GM04503 (cell line): ENCODE measurements around the gene HTRA1.

Experiments
- DNase-seq: peaks from one replicate; pipeline ENCODE4 v3.0.0-alpha.2; 2012; ENCODE audit warnings: low read depth

Gene HTRA1

DNA sequence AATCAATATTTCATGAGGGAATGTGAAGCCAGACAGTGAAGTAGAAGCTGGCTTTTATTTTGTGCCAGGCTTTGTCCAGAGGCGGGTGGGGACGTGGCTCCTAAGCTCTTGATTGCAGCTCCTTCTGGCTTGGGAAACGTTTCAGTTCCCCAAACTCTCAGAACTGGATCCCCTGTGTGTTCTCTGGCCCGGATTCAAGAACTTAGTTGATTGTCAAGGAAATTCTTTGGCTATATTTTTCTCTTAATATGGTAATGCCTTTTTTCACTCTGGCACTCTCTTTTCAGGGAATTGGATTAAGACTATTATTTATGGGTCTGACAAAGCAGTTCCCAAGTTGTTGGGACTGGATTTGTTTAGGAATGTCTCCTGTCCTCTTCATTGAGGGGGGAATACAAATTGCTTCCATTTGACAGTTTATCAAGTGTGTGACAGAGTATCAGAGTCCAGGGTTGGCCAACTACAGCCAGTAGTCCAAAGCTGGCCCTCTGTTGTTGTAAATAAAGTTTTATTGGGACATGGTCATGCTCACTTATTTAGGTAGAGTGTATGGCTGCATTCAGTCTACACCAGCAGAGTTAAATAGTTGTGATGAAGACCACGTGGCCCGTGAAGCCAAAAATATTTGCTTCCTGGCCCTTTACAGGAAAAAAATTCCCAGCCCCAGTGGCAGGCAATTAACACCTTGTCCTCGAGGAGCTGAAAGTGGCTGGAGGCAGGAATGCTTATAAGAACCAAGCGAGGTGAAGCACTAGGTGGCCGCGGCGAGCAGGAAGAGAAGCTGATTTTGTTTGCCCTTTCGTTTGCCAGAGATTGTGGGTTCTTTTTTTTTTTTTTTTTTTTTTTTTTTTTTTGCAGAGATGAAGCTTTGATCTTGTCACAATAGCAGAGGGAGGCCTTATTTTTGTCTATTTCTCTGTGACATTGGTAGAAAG lies 34.3 kb downstream of the HTRA1 start:
- peak; percentile 65 for DNase-seq

GRCh38 chr10:122497241-122497640 lies 35.9 kb downstream of the HTRA1 start:
- DNase-seq = no peak

GRCh38 chr10:122498521-122498920 lies 37.2 kb downstream of the HTRA1 start:
- no peak for DNase-seq

- DNase-seq = no peak
Observed at GRCh38 chr10:122499012-122499411, 37.7 kb downstream of the HTRA1 start.

- DNase-seq = peak; percentile 40
Observed at GRCh38 chr10:122499491-122499941, 38.2 kb downstream of the HTRA1 start.

GRCh38 chr10:122500194-122500593 lies 38.8 kb downstream of the HTRA1 start:
- DNase-seq = no peak

DNA sequence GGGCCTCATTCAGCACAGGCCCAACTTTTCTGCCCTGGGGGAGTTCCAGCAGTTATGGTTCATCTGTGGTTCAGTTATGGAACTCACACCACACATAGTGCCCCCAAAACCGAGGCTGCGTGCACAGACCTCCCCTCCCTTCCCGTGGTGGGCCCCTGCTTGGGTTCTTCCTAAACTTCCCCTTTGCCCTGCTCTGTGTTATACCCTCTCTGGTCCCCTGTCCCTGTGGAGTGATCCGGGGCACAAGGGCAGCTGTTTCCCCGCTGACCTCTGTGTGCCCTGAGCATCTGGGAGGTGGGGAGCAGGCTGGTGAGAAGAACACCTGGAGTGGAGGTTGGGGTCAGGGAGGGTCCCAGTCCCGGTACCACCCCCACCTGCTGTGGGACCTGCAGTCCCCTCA lies 39.4 kb downstream of the HTRA1 start:
- no peak for DNase-seq

DNA sequence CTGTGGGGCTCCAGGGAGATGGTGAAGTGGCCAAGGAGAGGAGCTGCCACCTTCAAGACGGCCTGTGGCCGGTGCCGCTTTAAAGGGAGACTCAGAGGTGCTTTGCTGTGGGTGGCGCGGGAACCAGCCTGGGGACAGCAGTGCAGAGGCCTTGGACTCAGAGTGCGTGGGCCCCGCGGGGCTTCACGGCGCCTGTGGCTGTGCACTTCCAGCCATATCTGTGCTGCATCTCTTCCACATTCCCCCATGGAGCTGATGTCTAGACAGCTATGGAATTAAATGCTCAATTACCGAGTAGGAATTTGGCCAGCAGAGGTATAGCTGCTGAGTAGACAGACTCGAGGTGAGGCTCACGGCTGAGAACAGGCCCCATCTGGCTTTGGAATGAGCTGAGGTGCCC lies 41.7 kb downstream of the HTRA1 start:
- DNase-seq = no peak

GRCh38 chr10:122503886-122504609 lies 42.7 kb downstream of the HTRA1 start:
- DNase-seq = no peak

DNA sequence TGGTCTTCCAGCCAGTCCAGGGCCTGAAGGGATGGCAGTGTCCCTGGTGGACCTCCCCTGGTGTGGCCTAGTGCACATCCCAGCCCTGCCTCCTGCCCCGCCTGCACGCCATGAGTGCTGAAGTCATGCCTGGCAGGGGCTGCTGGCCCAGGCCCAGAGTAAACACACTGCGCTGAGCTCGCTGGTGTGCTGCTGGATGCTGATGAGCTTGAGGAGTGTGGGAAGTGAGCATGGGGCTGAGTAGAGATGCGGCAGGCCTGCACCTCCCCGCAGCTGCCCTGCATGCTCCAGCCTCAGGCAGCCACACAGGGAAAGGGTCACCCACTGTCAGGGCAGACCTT lies 43.2 kb downstream of the HTRA1 start:
- peak; percentile 77 for DNase-seq

DNA sequence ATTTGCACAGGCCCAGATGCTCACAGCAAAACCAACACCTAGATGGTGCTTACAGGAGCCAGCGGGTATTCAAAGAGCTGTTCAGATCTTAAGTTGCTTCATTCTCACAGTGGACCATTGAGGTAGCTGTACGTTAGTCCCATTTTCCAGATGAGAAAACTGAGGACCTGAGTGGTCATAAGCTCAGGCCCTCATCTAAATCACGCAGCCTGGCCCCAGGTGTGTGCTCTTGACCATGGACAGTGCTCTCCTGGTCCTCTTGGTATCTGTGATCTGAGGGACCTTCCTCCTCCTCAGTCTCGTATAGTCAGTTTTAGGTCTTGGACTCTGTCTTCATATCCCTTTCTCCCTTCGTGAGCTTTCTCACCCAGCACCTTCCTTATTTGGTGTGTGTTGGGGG lies 43.7 kb downstream of the HTRA1 start:
- no peak for DNase-seq

GRCh38 chr10:122505885-122506645 lies 44.7 kb downstream of the HTRA1 start:
- DNase-seq = no peak

GRCh38 chr10:122507616-122508015 lies 46.3 kb downstream of the HTRA1 start:
- DNase-seq = no peak

GRCh38 chr10:122508021-122508420 lies 46.7 kb downstream of the HTRA1 start:
- no peak for DNase-seq

DNA sequence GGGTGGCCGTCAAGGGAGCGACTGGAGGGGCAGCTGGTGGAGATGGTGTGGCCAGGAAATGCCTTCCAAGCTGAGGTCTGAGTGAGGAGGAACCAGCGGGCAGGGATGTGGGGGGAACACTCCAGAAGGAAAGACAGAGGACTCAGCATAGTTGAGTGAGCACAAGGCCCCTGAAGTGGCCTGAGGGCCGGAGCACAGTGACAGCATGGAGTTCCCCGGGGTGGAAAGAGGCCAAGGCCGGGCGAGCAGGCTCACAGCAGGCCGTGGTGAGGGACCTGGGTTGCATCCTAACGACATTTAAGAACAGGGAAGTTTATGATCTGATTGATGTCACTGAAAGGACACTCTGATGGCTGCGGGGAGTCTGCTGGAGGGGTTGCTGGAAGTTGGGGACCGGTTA lies 48.0 kb downstream of the HTRA1 start:
- no peak for DNase-seq

GRCh38 chr10:122510326-122510725 lies 49.0 kb downstream of the HTRA1 start:
- no peak for DNase-seq

DNA sequence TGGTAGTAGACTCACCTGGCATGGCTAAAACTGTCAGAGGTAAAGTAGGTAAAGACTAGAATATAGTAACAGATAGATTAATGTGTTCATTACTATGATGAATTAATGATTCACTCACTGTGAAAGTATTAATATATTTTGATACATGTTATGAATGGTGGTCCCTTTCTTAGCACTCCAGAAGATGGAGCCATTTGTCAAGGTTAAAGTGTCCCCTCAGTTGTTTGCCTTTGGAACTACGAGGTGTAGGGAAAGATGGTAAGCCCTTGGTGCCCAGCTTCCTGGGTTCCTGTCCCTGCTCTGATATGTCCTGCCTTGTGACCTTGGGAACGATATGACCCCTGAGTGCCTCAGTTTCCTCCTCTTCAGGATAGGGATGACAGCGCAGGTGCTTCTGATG lies 49.4 kb downstream of the HTRA1 start:
- DNase-seq = no peak

DNA sequence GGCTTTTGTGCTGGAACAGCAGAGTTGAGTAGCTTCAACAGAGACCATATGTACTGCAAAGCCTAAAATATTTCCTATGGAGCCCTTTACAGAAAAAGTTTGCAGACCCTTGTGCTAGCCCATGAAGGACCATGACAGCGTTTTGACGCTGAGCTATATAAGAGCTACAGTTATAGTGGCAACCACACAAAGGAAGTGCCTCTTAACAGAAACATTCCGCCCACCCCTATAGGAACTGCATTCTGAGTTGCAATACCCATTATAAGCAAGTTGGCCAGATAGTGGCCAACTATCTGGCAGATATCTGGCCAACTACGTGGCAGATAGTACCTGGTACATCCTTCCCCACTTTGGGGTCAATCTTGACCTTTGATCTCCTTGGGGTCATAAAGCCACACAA lies 51.7 kb downstream of the HTRA1 start:
- DNase-seq = no peak

GRCh38 chr10:122514045-122514840 lies 52.9 kb downstream of the HTRA1 start:
- no peak for DNase-seq

DNA sequence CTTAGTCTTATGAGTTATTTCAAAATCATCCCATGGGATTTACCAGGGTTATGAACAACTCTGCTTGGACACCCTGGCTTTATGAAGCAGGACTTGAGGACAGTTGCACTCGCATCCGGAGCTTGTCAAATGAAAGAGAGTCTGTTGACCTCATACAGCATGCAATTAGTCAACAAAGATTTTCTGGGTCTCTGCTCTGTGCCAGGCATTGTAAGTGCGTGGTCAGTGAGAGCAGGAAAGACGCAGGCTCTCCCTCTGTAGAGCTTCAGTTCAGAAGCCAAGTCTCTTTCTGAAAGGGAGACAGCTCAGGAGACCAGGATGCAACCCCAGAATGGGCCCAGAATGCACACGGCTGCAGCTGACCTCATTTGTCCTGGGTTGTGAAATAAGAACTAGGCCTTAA lies 53.7 kb downstream of the HTRA1 start:
- DNase-seq = no peak

DNA sequence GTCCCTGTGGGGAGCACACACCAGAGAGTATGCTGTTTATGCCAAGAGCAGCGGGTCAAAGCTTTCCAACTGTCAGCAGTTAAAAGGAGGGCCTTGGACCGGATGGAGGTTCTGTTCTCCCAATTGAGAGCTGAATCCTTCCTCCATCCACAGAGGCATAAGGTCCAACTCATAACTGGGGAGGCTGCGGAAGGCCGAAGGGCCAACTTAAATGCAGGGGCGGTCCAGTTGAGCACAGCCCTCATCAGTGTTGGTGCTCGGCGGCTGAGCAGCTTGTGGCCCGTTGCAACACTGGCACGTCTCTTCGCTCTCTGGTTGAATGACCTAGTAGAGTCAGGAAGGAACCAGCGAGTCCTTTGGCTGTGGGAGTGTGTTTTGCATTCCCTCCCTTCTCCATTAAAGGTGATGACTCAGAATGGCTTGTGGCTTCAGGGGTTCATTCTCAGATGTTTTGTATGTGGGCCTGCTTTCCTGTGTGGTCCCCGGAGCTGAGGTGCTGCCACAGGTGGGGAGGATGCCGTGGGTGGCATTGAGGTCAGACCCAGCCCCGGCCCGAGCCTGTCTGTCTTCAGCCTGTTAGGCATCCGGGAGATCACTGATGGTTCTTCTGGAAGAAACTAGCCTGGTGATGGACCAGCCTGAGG lies 54.4 kb downstream of the HTRA1 start:
- DNase-seq = no peak
